ENCODE measurements around the gene CCDC9B. TPM values are rescaled to one million over a fixed set of nuclear protein-coding genes. Genes with fewer than 3 reads are reported as not detected.

CCDC9B gene
- total and polyA plus RNA-seq, 9 donors, result 5.3 to 16.8 (median 11.9) TPM

- Histone ChIP-seq H3K9me3 (replicated peaks; ENCODE audit: control insufficient read depth, low read depth, low read length) (no peaks in the 10 kb centered on the region), H3K36me3 (ENCODE audit: control insufficient read depth, insufficient read depth, low read length) (peaks cover 3% of the 10 kb centered on the region), H3K27ac (ENCODE audit: low read length) (no peak overlapping the region), H3K27me3 (ENCODE audit: control insufficient read depth, insufficient read depth, low read length) (no peaks in the 10 kb centered on the region), H3K4me1 (ENCODE audit: control insufficient read depth, insufficient read depth, low read length) (peaks cover 66% of the 10 kb centered on the region), H3K4me3 (ENCODE audit: low read length) (no peak overlapping the region)
- WGBS (ENCODE audit: insufficient coverage), result 90% methylated on average over 3 of the region's 7 CpGs
- DNase-seq, result no peak
Observed at GRCh38 chr15:40331026-40331425, 9.7 kb downstream of the CCDC9B start.

DNA sequence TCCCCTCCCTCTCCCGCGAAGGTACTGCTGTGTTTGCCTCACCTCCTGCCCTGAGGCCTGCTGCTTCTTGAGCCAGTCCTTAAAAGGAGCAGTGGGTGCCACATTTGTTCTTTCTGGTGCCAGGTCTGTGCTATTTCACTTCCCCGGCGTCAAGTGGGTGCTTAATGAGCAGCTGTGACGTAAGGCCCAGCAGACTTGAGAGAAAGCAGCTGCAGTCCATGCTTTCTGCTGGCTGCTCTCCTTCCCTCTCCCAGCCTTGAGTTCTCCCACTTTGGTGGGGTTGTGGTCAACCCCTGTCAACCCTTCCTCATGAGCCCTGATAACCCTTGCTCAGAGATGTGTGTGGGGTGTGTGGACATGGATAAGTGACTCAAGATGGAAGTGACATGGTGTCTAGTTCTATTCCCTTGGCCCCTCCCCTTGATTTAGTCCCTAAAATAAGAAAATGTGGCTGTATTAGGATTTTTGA lies 10.3 kb downstream of the CCDC9B start:
- peak; percentile 55 for DNase-seq
- Histone ChIP-seq H3K4me3 (ENCODE audit: low read length) (no peak overlapping the region), H3K36me3 (ENCODE audit: control insufficient read depth, insufficient read depth, low read length) (peaks cover 3% of the 10 kb centered on the region), H3K27ac (ENCODE audit: low read length) (peak overlapping the region; percentile 8), H3K4me1 (ENCODE audit: control insufficient read depth, insufficient read depth, low read length) (peaks cover 62% of the 10 kb centered on the region), H3K27me3 (ENCODE audit: control insufficient read depth, insufficient read depth, low read length) (no peaks in the 10 kb centered on the region), H3K9me3 (replicated peaks; ENCODE audit: control insufficient read depth, low read depth, low read length) (no peaks in the 10 kb centered on the region)
- 59% methylated on average over 5 of the region's 5 CpGs for WGBS (ENCODE audit: insufficient coverage)

DNA sequence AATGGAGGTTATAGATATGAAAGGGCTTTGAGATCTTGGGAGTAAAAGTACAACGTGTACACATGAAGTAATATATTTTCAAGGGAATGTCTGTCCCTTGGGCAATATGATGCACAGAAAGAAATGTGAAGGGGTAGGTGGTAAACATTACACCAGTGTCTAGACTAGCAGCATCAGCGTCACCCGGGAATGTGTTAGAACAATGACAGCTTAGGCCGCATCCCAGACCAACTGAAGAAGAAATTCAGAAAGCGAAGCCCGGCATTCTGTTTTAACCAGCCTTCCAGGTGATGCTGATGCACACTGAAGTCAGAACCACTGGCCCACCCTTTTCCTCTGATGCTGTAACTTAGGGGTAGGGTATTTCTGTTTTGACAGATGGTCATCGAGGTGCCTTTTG lies 10.9 kb downstream of the CCDC9B start:
- H3K9me3 ChIP-seq (replicated peaks; ENCODE audit: control insufficient read depth, low read depth, low read length), result no peaks in the 10 kb centered on the region
- peaks cover 3% of the 10 kb centered on the region for H3K36me3 ChIP-seq (ENCODE audit: control insufficient read depth, insufficient read depth, low read length)
- no peak for DNase-seq
- no peaks in the 10 kb centered on the region for H3K27me3 ChIP-seq (ENCODE audit: control insufficient read depth, insufficient read depth, low read length)
- H3K4me3 ChIP-seq (ENCODE audit: low read length), result no peak overlapping the region
- 73% methylated on average over 7 of the region's 7 CpGs for WGBS (ENCODE audit: insufficient coverage)
- H3K4me1 ChIP-seq (ENCODE audit: control insufficient read depth, insufficient read depth, low read length), result peaks cover 58% of the 10 kb centered on the region
- H3K27ac ChIP-seq (ENCODE audit: low read length), result peak overlapping the region; percentile 8

- H3K27ac ChIP-seq (ENCODE audit: low read length), result peak overlapping the region; percentile 20
- H3K4me3 ChIP-seq (ENCODE audit: low read length), result no peak overlapping the region
- H3K36me3 ChIP-seq (ENCODE audit: control insufficient read depth, insufficient read depth, low read length), result peaks cover 3% of the 10 kb centered on the region
- no peak for DNase-seq
- peaks cover 53% of the 10 kb centered on the region for H3K4me1 ChIP-seq (ENCODE audit: control insufficient read depth, insufficient read depth, low read length)
- H3K9me3 ChIP-seq (replicated peaks; ENCODE audit: control insufficient read depth, low read depth, low read length), result no peaks in the 10 kb centered on the region
- no peaks in the 10 kb centered on the region for H3K27me3 ChIP-seq (ENCODE audit: control insufficient read depth, insufficient read depth, low read length)
- 59% methylated on average over 5 of the region's 5 CpGs for WGBS (ENCODE audit: insufficient coverage)
Observed at GRCh38 chr15:40328751-40329150, 12.0 kb downstream of the CCDC9B start.

DNA sequence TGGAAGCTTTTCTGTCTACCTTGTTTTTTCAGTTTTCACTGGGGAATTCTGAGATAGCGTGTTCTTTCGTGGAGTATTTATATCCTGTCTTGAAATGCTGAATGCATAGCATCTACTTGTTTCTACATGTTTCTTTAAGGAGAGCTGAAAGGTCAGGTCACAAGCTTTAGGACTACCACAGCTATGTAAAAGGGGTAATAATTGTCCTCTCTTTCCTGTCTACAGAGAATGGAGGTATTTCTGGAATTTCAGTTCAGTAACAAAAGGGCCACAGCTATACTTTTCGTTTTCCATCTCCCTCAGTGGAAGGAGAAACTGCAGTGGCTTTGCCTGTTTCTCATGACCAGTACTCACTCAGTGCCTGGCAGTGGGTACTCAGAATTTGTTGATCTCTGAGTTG lies 12.6 kb downstream of the CCDC9B start:
- peaks cover 3% of the 10 kb centered on the region for H3K36me3 ChIP-seq (ENCODE audit: control insufficient read depth, insufficient read depth, low read length)
- H3K27me3 ChIP-seq (ENCODE audit: control insufficient read depth, insufficient read depth, low read length), result no peaks in the 10 kb centered on the region
- H3K9me3 ChIP-seq (replicated peaks; ENCODE audit: control insufficient read depth, low read depth, low read length), result no peaks in the 10 kb centered on the region
- H3K4me3 ChIP-seq (ENCODE audit: low read length), result no peak overlapping the region
- H3K4me1 ChIP-seq (ENCODE audit: control insufficient read depth, insufficient read depth, low read length), result peaks cover 51% of the 10 kb centered on the region
- no peak for DNase-seq
- no CpG with 5 or more reads among the region's 3 CpGs for WGBS (ENCODE audit: insufficient coverage)
- no peak overlapping the region for H3K27ac ChIP-seq (ENCODE audit: low read length)

DNA sequence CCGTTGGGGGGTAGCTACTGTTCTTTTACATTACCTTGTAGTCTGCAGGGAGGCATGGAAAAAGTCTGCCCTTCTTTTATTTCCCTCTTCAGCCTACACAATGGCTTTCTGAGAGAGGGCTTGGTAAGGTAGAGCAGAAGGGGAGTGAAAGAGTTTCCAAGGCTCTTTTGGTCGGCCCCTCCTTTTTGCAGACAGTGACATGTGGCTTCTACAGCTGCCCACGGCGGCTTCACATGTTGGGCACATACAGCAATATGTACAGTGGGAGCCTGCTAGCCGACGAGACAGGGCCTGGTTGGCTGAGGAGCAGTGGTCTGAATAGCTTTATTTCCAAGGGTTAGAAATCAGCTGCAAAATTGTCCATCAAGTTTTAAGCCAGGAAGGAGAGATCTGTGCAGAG lies 13.3 kb downstream of the CCDC9B start:
- peak overlapping the region; percentile 25 for H3K27ac ChIP-seq (ENCODE audit: low read length)
- no peak for DNase-seq
- no peak overlapping the region for H3K4me3 ChIP-seq (ENCODE audit: low read length)
- 33% methylated on average over 3 of the region's 6 CpGs for WGBS (ENCODE audit: insufficient coverage)
- peaks cover 3% of the 10 kb centered on the region for H3K36me3 ChIP-seq (ENCODE audit: control insufficient read depth, insufficient read depth, low read length)
- H3K27me3 ChIP-seq (ENCODE audit: control insufficient read depth, insufficient read depth, low read length), result no peaks in the 10 kb centered on the region
- no peaks in the 10 kb centered on the region for H3K9me3 ChIP-seq (replicated peaks; ENCODE audit: control insufficient read depth, low read depth, low read length)
- peaks cover 58% of the 10 kb centered on the region for H3K4me1 ChIP-seq (ENCODE audit: control insufficient read depth, insufficient read depth, low read length)

DNA sequence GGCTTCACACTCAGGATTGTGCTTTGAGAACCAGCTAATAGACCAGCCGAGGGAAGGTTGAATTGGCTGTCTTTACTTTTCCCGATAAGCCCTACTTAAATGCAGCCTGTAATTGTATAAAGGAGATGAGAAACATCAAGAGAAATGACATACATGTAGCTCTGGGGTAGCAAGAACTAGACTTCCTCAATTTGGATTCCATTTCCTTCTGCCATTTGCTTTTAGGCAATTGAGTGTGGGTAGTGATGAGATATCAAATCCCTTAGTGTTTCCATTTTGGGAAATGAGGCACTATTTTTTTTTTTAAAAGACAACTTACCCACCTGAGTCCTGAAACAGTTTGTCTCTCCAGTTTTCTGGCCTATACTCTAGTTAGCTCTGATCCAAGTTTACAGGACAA lies 15.0 kb downstream of the CCDC9B start:
- Histone ChIP-seq H3K4me3 (ENCODE audit: low read length) (no peak overlapping the region), H3K27me3 (ENCODE audit: control insufficient read depth, insufficient read depth, low read length) (no peaks in the 10 kb centered on the region), H3K4me1 (ENCODE audit: control insufficient read depth, insufficient read depth, low read length) (peaks cover 57% of the 10 kb centered on the region), H3K27ac (ENCODE audit: low read length) (no peak overlapping the region), H3K36me3 (ENCODE audit: control insufficient read depth, insufficient read depth, low read length) (peaks cover 3% of the 10 kb centered on the region), H3K9me3 (replicated peaks; ENCODE audit: control insufficient read depth, low read depth, low read length) (no peaks in the 10 kb centered on the region)
- WGBS (ENCODE audit: insufficient coverage), result no CpG with 5 or more reads among the region's 2 CpGs
- DNase-seq, result no peak

DNA sequence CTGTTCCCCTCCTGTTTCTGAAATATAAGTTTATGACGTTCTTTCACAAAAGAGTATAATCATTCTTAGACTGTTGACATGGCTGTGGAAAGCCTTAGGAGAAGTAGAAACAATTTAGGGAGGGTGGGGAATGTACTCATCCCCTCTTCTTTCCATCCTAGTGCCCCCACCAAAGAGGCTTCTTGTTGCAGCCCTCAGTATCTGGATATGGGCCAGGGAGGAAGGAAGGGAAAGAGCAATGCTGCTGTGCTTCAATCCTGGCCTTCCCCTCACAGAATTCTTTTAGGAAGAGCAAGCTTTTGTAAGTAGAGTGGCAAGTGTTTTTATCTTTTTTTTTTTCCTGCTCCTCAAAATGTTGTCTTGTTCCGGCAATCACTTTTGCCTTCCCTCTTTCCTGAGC lies 15.6 kb downstream of the CCDC9B start:
- peak; percentile 44 for DNase-seq
- H3K36me3 ChIP-seq (ENCODE audit: control insufficient read depth, insufficient read depth, low read length), result peaks cover 3% of the 10 kb centered on the region
- H3K27ac ChIP-seq (ENCODE audit: low read length), result no peak overlapping the region
- no peak overlapping the region for H3K4me3 ChIP-seq (ENCODE audit: low read length)
- peaks cover 52% of the 10 kb centered on the region for H3K4me1 ChIP-seq (ENCODE audit: control insufficient read depth, insufficient read depth, low read length)
- no peaks in the 10 kb centered on the region for H3K27me3 ChIP-seq (ENCODE audit: control insufficient read depth, insufficient read depth, low read length)
- no peaks in the 10 kb centered on the region for H3K9me3 ChIP-seq (replicated peaks; ENCODE audit: control insufficient read depth, low read depth, low read length)
- WGBS (ENCODE audit: insufficient coverage), result 67% methylated on average over 1 of the region's 2 CpGs

DNA sequence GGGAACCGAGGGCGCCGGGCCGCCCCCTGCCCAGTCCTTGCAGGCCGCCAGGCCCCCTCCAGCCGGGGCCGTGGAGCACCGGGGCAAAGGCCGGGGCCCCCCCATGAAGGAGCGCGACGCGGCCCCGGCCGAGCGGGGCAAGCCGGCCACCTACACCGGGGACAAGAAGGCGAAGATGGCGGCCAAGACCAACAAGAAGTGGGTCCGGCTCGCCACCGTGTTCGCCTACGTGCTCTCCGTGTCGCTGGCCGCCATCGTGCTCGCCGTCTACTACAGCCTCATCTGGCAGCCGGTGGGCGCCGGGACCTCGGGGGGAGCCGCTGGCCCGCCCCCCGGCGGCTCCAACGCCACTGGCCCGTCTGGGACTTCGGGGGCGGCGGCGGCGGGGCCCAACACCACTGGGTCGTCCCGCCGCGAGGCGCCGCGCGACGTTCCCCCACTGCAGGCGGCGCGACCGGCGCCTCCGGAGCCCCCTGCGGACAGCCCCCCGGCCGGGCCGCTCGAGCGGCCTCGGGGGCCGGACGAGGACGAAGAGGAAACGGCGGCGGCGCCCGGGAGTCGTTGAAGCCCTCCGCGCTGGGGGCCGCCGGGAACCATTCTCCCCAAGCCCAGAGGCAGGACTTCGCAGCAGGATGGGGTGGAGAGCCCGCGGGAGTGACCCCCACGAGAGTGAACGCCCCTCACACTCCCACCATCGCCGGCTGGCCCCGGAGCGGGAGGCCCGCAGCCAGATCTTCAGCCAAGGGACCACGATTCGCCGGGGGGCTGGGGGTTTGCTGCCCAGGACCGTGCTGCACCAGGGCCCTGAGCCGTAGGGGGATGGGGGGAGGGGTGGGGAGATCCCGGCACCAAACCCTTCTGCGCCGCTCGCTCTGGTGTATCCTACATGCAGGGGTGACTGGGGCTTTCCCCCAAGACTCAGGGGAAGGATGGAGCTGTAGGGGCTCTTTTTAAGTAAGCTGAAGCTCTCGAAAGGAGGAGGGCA lies 16.5 kb downstream of the CCDC9B start:
- Histone ChIP-seq H3K9me3 (replicated peaks; ENCODE audit: control insufficient read depth, low read depth, low read length) (no peaks in the 10 kb centered on the region), H3K36me3 (ENCODE audit: control insufficient read depth, insufficient read depth, low read length) (peaks cover 3% of the 10 kb centered on the region), H3K4me1 (ENCODE audit: control insufficient read depth, insufficient read depth, low read length) (peaks cover 45% of the 10 kb centered on the region), H3K27ac (ENCODE audit: low read length) (peak overlapping the region; percentile 20), H3K27me3 (ENCODE audit: control insufficient read depth, insufficient read depth, low read length) (peaks cover under 1% of the 10 kb centered on the region), H3K4me3 (ENCODE audit: low read length) (peak overlapping the region; percentile 57)
- DNase-seq, result no peak
- under 1% methylated on average over 91 of the region's 101 CpGs for WGBS (ENCODE audit: insufficient coverage)

GRCh38 chr15:40323239-40323952 lies 17.3 kb downstream of the CCDC9B start, which contains the start of gene INAFM2:
Gene INAFM2, plus strand, starts transcription at chr15:40323692. Its CDS starts 364 bp downstream, at chr15:40324056.
- peak within 1 kb of the TSS; percentile 57 for H3K4me3 ChIP-seq (ENCODE audit: low read length)
- H3K4me1 ChIP-seq (ENCODE audit: control insufficient read depth, insufficient read depth, low read length), result peaks cover 39% of the 10 kb centered on the region
- WGBS (ENCODE audit: insufficient coverage), result under 1% methylated on average over 100 of the region's 103 CpGs
- DNase-seq, result peak; percentile 97
- H3K36me3 ChIP-seq (ENCODE audit: control insufficient read depth, insufficient read depth, low read length), result peaks cover 3% of the 10 kb centered on the region
- no peaks in the 10 kb centered on the region for H3K9me3 ChIP-seq (replicated peaks; ENCODE audit: control insufficient read depth, low read depth, low read length)
- peaks cover 2% of the 10 kb centered on the region for H3K27me3 ChIP-seq (ENCODE audit: control insufficient read depth, insufficient read depth, low read length)
- H3K27ac ChIP-seq (ENCODE audit: low read length), result peak within 1 kb of the TSS; percentile 82
